Endothelial cell of hepatic sinusoid (primary cell): ENCODE results near the gene SPRYD4.
"Not testable (repeated sequence)": the region's sequence is repeated elsewhere in the genome, so short reads cannot be mapped to it uniquely, and the experiment has no call there.

ENCODE experiments used
- in situ Hi-C: cut with HindIII; loops from 2 replicates; pipeline ENCODE4 v1.10.0; 2017; ENCODE audit warnings: low sequenced_read_pairs

Gene SPRYD4

GRCh38 chr12:56468216-56469006, at the start of gene SPRYD4:
Gene SPRYD4 (plus strand): TSS chr12:56468578. CDS start chr12:56468592, 14 bp downstream.
- in situ Hi-C loops = no loop called here

- in situ Hi-C loops = no loop called here
Measured at GRCh38 chr12:56420411-56420810, 48.0 kb upstream of the SPRYD4 start.

- in situ Hi-C loops = no loop called here
Measured at GRCh38 chr12:56425193-56425592, 43.2 kb upstream of the SPRYD4 start.

- in situ Hi-C loops = no loop called here
Measured at GRCh38 chr12:56425940-56426438, 42.4 kb upstream of the SPRYD4 start.

- in situ Hi-C loops = no loop called here
Measured at GRCh38 chr12:56431288-56431687, 37.1 kb upstream of the SPRYD4 start.

GRCh38 chr12:56431850-56432249, 36.5 kb upstream of the SPRYD4 start:
- in situ Hi-C loops = no loop called here

- in situ Hi-C loops = no loop called here
Measured at GRCh38 chr12:56434828-56435227, 33.5 kb upstream of the SPRYD4 start.

GRCh38 chr12:56437430-56438176, 30.8 kb upstream of the SPRYD4 start:
- in situ Hi-C loops = no loop called here

- in situ Hi-C loops = not testable (repeated sequence)
Measured at GRCh38 chr12:56443208-56443607, 25.2 kb upstream of the SPRYD4 start.

GRCh38 chr12:56448860-56449621, 19.3 kb upstream of the SPRYD4 start, which contains the start of gene TIMELESS:
Gene TIMELESS (minus strand): TSS chr12:56449426. CDS start chr12:56434170, 15,256 bp downstream.
- in situ Hi-C loops = no loop called here

GRCh38 chr12:56449622-56449984, 18.8 kb upstream of the SPRYD4 start:
- in situ Hi-C loops = no loop called here

GRCh38 chr12:56450241-56450640, 18.1 kb upstream of the SPRYD4 start:
- in situ Hi-C loops = no loop called here

GRCh38 chr12:56451147-56451546, 17.2 kb upstream of the SPRYD4 start:
- in situ Hi-C loops = no loop called here

- in situ Hi-C loops = no loop called here
Measured at GRCh38 chr12:56454557-56454956, 13.8 kb upstream of the SPRYD4 start, which contains the start of gene MIP. Gene MIP (minus strand): TSS chr12:56454657. CDS start chr12:56454613, 44 bp downstream.

- in situ Hi-C loops = loop anchor here (5.0 kb wide), 1 partner anchor 51 kb away; no protein-coding TSS in a partner anchor
Measured at GRCh38 chr12:56457817-56458216, 10.6 kb upstream of the SPRYD4 start.

GRCh38 chr12:56461235-56462159, 6.9 kb upstream of the SPRYD4 start:
- in situ Hi-C loops = no loop called here

- in situ Hi-C loops = no loop called here
Measured at GRCh38 chr12:56462565-56462964, 5.8 kb upstream of the SPRYD4 start.

GRCh38 chr12:56469007-56469930, 891 bp downstream of the SPRYD4 start:
- in situ Hi-C loops = no loop called here

GRCh38 chr12:56474389-56474788, 6.0 kb downstream of the SPRYD4 start:
- in situ Hi-C loops = no loop called here
